Loucy (cell line): ENCODE results near the gene HDAC6.

Source experiments
- H2AFZ ChIP-seq: fragments of 200-600 bp; sonication (generic); 2 replicates; pipeline ENCODE4 v1.6.0; 2016; ENCODE audit warnings: antibody characterized with exemption, mild to moderate bottlenecking, low read length, moderate library complexity
- H3F3A ChIP-seq: fragments of 200-600 bp; 2 replicates; pipeline ENCODE4 v1.6.0; 2016; ENCODE audit warnings: antibody characterized with exemption, low read depth, mild to moderate bottlenecking
- H3K27me3 ChIP-seq: fragments of 200-600 bp; sonication (generic); 2 replicates; pipeline ENCODE4 v1.6.1; 2014; ENCODE audit warnings: low read length, mild to moderate bottlenecking; ENCODE audit not compliant: insufficient read depth, poor library complexity, severe bottlenecking
- H3K36me3 ChIP-seq: fragments of 200-600 bp; sonication (generic); 2 replicates; pipeline ENCODE4 v1.6.1; 2016; ENCODE audit warnings: low read length; ENCODE audit not compliant: insufficient read depth
- H3K4me1 ChIP-seq: fragments of 200-600 bp; sonication (generic); 2 replicates; pipeline ENCODE4 v1.5.1; 2014; ENCODE audit warnings: low read length, mild to moderate bottlenecking; ENCODE audit not compliant: insufficient read depth, poor library complexity, severe bottlenecking
- H3K4me2 ChIP-seq: fragments of 200-600 bp; sonication (generic); 2 replicates; pipeline ENCODE4 v1.6.0; 2014; ENCODE audit warnings: antibody characterized with exemption, low read length, low read depth, mild to moderate bottlenecking; ENCODE audit not compliant: poor library complexity, severe bottlenecking
- H3K4me3 ChIP-seq: fragments of 200-600 bp; sonication (generic); 2 replicates; pipeline ENCODE4 v1.5.1; 2014; ENCODE audit warnings: low read length, mild to moderate bottlenecking, mixed read lengths; ENCODE audit not compliant: poor library complexity, severe bottlenecking
- H3K79me2 ChIP-seq: fragments of 200-600 bp; sonication (generic); 2 replicates; pipeline ENCODE4 v1.6.1; 2014; ENCODE audit warnings: low read length; ENCODE audit not compliant: insufficient read depth
- H3K9ac ChIP-seq: fragments of 200-600 bp; sonication (generic); 2 replicates; pipeline ENCODE4 v1.6.0; 2014; ENCODE audit warnings: mild to moderate bottlenecking, low read depth, low read length, moderate library complexity; ENCODE audit not compliant: poor library complexity, severe bottlenecking
- H3K9me2 ChIP-seq: fragments of 200-600 bp; sonication (generic); replicated peaks from 2 replicates; pipeline ENCODE4 v1.6.1; 2016; ENCODE audit warnings: low read depth, low read length, mixed read lengths
- H3K9me3 ChIP-seq: fragments of 200-600 bp; sonication (generic); 2 replicates; pipeline ENCODE4 v1.6.1; 2014; ENCODE audit warnings: mild to moderate bottlenecking, antibody characterized with exemption, low read length, low read depth; ENCODE audit not compliant: insufficient read depth
- H4K20me1 ChIP-seq: fragments of 200-600 bp; sonication (generic); 2 replicates; pipeline ENCODE4 v1.6.0; 2014; ENCODE audit warnings: antibody characterized with exemption, low read length, mild to moderate bottlenecking; ENCODE audit not compliant: insufficient read depth, poor library complexity, severe bottlenecking
- EZH2phosphoT487 ChIP-seq: fragments of 200-600 bp; IDR thresholded peaks from 2 replicates; pipeline ENCODE4 v1.6.1; 2018; ENCODE audit warnings: antibody characterized with exemption, mild to moderate bottlenecking, moderate library complexity, borderline replicate concordance
- TF ChIP-seq, protein P1 (sequence below): fragments of 200-600 bp; sonication (generic); conservative IDR thresholded peaks from 2 replicates; pipeline ENCODE4 v1.5.1; 2014; ENCODE audit warnings: mild to moderate bottlenecking, antibody characterized with exemption, low read length

The HDAC6 gene

DNA sequence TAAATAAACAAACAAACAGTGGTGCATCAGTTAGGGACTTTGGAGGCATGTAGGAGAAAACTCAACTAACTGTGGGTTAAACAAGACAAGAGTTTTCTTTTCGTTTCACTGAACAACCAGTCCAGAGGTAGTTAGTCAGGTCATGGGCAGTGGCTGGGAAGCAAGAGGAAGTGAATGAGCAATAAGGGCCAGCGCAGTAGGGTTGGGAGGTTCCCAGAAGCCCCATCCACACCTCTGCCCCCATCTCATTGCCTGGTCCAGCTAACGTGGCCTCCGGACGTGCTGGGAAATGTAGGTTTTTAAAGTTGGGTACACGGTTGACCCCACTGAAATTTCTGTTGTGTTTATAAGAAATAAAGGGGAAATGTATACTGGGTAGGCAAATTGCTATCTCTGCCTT, 31.6 kb upstream of the HDAC6 start:
- no peaks in the 10 kb centered on the region for H3K27me3 ChIP-seq
- no peaks in the 10 kb centered on the region for H3K4me1 ChIP-seq
- no peak overlapping the region for H3K4me3 ChIP-seq
- H3K79me2 ChIP-seq: no peaks in the 10 kb centered on the region
- no peak overlapping the region for H3K9ac ChIP-seq
- H2AFZ ChIP-seq: no peak overlapping the region
- H4K20me1 ChIP-seq: no peaks in the 10 kb centered on the region
- no peaks in the 10 kb centered on the region for H3K36me3 ChIP-seq
- no peaks in the 10 kb centered on the region for H3F3A ChIP-seq
- no peaks in the 10 kb centered on the region for H3K9me3 ChIP-seq
- no peaks in the 10 kb centered on the region for H3K9me2 ChIP-seq
- no peak overlapping the region for H3K4me2 ChIP-seq
- TF ChIP-seq, protein P1, sequence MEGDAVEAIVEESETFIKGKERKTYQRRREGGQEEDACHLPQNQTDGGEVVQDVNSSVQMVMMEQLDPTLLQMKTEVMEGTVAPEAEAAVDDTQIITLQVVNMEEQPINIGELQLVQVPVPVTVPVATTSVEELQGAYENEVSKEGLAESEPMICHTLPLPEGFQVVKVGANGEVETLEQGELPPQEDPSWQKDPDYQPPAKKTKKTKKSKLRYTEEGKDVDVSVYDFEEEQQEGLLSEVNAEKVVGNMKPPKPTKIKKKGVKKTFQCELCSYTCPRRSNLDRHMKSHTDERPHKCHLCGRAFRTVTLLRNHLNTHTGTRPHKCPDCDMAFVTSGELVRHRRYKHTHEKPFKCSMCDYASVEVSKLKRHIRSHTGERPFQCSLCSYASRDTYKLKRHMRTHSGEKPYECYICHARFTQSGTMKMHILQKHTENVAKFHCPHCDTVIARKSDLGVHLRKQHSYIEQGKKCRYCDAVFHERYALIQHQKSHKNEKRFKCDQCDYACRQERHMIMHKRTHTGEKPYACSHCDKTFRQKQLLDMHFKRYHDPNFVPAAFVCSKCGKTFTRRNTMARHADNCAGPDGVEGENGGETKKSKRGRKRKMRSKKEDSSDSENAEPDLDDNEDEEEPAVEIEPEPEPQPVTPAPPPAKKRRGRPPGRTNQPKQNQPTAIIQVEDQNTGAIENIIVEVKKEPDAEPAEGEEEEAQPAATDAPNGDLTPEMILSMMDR: no peak
- TF ChIP-seq EZH2phosphoT487: no peak

DNA sequence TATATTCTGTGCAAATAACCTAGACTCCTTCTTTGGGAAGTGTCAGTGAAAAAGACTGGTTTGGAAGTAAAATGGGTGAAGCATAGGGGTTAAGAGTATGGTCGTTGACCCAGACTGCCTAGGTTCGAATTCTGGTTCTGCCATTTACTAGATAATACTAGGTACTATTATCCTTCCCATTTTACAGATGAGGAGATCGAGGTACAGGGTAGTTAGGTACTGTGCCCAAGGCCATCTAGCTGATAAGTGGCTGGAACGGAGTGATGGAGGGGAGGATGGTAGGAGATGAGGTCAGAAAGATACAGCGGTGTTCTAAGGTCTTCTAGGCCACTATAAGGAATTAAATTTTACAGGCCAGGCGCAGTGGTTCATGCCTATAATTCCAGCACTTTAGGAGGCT, 29.3 kb upstream of the HDAC6 start:
- TF ChIP-seq EZH2phosphoT487: no peak
- TF ChIP-seq, protein P1: no peak
- Histone ChIP-seq H4K20me1 (no peaks in the 10 kb centered on the region), H3K36me3 (no peaks in the 10 kb centered on the region), H3K79me2 (no peaks in the 10 kb centered on the region), H3K9me2 (no peaks in the 10 kb centered on the region), H3K9ac (no peak overlapping the region), H3K4me2 (no peak overlapping the region), H3K27me3 (no peaks in the 10 kb centered on the region), H2AFZ (no peak overlapping the region), H3F3A (no peaks in the 10 kb centered on the region), H3K9me3 (no peaks in the 10 kb centered on the region), H3K4me1 (no peaks in the 10 kb centered on the region), H3K4me3 (no peak overlapping the region)

- H3F3A ChIP-seq: no peaks in the 10 kb centered on the region
- H3K9me2 ChIP-seq: no peaks in the 10 kb centered on the region
- no peak overlapping the region for H3K4me3 ChIP-seq
- TF ChIP-seq, protein P1: no peak
- TF ChIP-seq EZH2phosphoT487: no peak
- no peaks in the 10 kb centered on the region for H3K36me3 ChIP-seq
- no peaks in the 10 kb centered on the region for H3K27me3 ChIP-seq
- H3K4me2 ChIP-seq: no peak overlapping the region
- H4K20me1 ChIP-seq: no peaks in the 10 kb centered on the region
- no peak overlapping the region for H3K9ac ChIP-seq
- no peaks in the 10 kb centered on the region for H3K79me2 ChIP-seq
- H3K4me1 ChIP-seq: no peaks in the 10 kb centered on the region
- H2AFZ ChIP-seq: no peak overlapping the region
- H3K9me3 ChIP-seq: no peaks in the 10 kb centered on the region
These were observed 24.9 kb upstream of the HDAC6 start for GRCh38 chrX:48776818-48777439.
